ENCODE measurements around the gene ACTRT2. TPM values are rescaled to one million over a fixed set of nuclear protein-coding genes. Genes with fewer than 3 reads are reported as not detected.

The ACTRT2 gene
- polyA plus RNA-seq, 1 experiment: not detected

GRCh38 chr1:3069491-3070308 lies 48.4 kb downstream of the ACTRT2 start:
- Histone ChIP-seq H3K27me3 (ENCODE audit: control insufficient read depth, insufficient read depth, low read length) (peaks cover 46% of the 10 kb centered on the region), H3K4me3 (ENCODE audit: low read depth, low read length) (peak overlapping the region; percentile 41), H3K36me3 (ENCODE audit: control insufficient read depth, insufficient read depth, low read length) (no peaks in the 10 kb centered on the region)
- ChIA-PET CTCF (interaction anchor here (1.1 kb wide), 1 partner anchor 354 kb away, joined by 3 read pairs; no protein-coding TSS in a partner anchor), POLR2A (no interaction called here)
- no peak for DNase-seq (ENCODE audit: low read depth)
- TF ChIP-seq CTCF (IDR thresholded peaks at IDR 0.05; ENCODE audit: insufficient read depth, low read depth, low read length): peak; percentile 33

GRCh38 chr1:3070309-3070643 lies 49.0 kb downstream of the ACTRT2 start:
- no peak for DNase-seq (ENCODE audit: low read depth)
- peaks cover 41% of the 10 kb centered on the region for H3K27me3 ChIP-seq (ENCODE audit: control insufficient read depth, insufficient read depth, low read length)
- CTCF ChIA-PET: interaction anchor here (1.1 kb wide), 1 partner anchor 353 kb away, joined by 3 read pairs; no protein-coding TSS in a partner anchor

GRCh38 chr1:3070644-3071564 lies 49.6 kb downstream of the ACTRT2 start:
- no peak for TF ChIP-seq CTCF (IDR thresholded peaks at IDR 0.05; ENCODE audit: insufficient read depth, low read depth, low read length)
- ChIA-PET POLR2A (no interaction called here), CTCF (interaction anchor here (1.1 kb wide), 1 partner anchor 353 kb away, joined by 3 read pairs; no protein-coding TSS in a partner anchor)
- DNase-seq (ENCODE audit: low read depth): no peak
- Histone ChIP-seq H3K36me3 (ENCODE audit: control insufficient read depth, insufficient read depth, low read length) (no peaks in the 10 kb centered on the region), H3K4me3 (ENCODE audit: low read depth, low read length) (no peak overlapping the region), H3K27me3 (ENCODE audit: control insufficient read depth, insufficient read depth, low read length) (peaks cover 41% of the 10 kb centered on the region)

More at GRCh38 chr1:3070309-3070643, 49.0 kb downstream of the ACTRT2 start:
- TF ChIP-seq CTCF (IDR thresholded peaks at IDR 0.05; ENCODE audit: insufficient read depth, low read depth, low read length): no peak
- POLR2A ChIA-PET: no interaction called here
- Histone ChIP-seq H3K36me3 (ENCODE audit: control insufficient read depth, insufficient read depth, low read length) (no peaks in the 10 kb centered on the region), H3K4me3 (ENCODE audit: low read depth, low read length) (peak overlapping the region; percentile 41)

- no peak for TF ChIP-seq CTCF (IDR thresholded peaks at IDR 0.05; ENCODE audit: insufficient read depth, low read depth, low read length)
- ChIA-PET CTCF (no interaction called here), POLR2A (no interaction called here)
- Histone ChIP-seq H3K27me3 (ENCODE audit: control insufficient read depth, insufficient read depth, low read length) (peaks cover 36% of the 10 kb centered on the region), H3K4me3 (ENCODE audit: low read depth, low read length) (no peak overlapping the region), H3K36me3 (ENCODE audit: control insufficient read depth, insufficient read depth, low read length) (no peaks in the 10 kb centered on the region)
- no peak for DNase-seq (ENCODE audit: low read depth)
Observed at GRCh38 chr1:3071565-3072390, 50.5 kb downstream of the ACTRT2 start.

Other genes with a start within 250 kb of the ACTRT2 start
- 0.09 and 0.11 TPM in 2 replicates for gene TTC34, start 219.8 kb upstream of the ACTRT2 start, polyA plus RNA-seq (2011; rRNA removed)
- 0.01 and 0.02 TPM in 2 replicates for gene PRDM16, start 47.7 kb downstream of the ACTRT2 start, polyA plus RNA-seq (2011; rRNA removed)

Measured in BJ (cell line).